Spleen (tissue), 11 donors: ENCODE measurements around the gene MFSD2A. TPM values are rescaled to one million over a fixed set of nuclear protein-coding genes. Genes with fewer than 3 reads are reported as not detected.

Source experiments
- DNase-seq: peaks from one replicate; pipeline ENCODE4 v3.0.0-alpha.2; 2020
- H3K27ac ChIP-seq, 8 donors: fragments of 200-600 bp; sonication (generic) in 7 of 8; 1 replicate in 4 of 8; 2 replicates in 4 of 8; pipeline versions ENCODE4 v1.5.0 to v1.8.0; 2016 to 2021; ENCODE audit warnings: inconsistent platforms in 4 of 8, mild to moderate bottlenecking in 4 of 8, moderate library complexity in 1 of 8
- H3K27me3 ChIP-seq, 7 donors: fragments of 200-600 bp; sonication (generic) in 6 of 7; replicated peaks in 1 of 7; 1 replicate in 4 of 7; 2 replicates in 3 of 7; pipeline versions ENCODE4 v1.5.0 to v1.8.0; 2016 to 2021; ENCODE audit warnings: inconsistent platforms in 3 of 7, mild to moderate bottlenecking in 1 of 7
- H3K36me3 ChIP-seq, 6 donors: fragments of 200-600 bp; sonication (generic) in 5 of 6; 1 replicate in 4 of 6; 2 replicates in 2 of 6; pipeline versions ENCODE4 v1.5.0 to v1.8.0; 2016 to 2021; ENCODE audit warnings: inconsistent platforms in 2 of 6
- H3K4me1 ChIP-seq, 6 donors: fragments of 200-600 bp; sonication (generic) in 5 of 6; 1 replicate in 3 of 6; 2 replicates in 3 of 6; pipeline versions ENCODE4 v1.5.0 to v1.8.0; 2016 to 2021; ENCODE audit warnings: inconsistent platforms in 3 of 6
- H3K4me3 ChIP-seq, 8 donors: fragments of 200-600 bp; sonication (generic) in 7 of 8; 1 replicate in 4 of 8; 2 replicates in 4 of 8; pipeline versions ENCODE4 v1.5.0 to v1.8.0; 2016 to 2021; ENCODE audit warnings: inconsistent platforms in 4 of 8, mild to moderate bottlenecking in 4 of 8, moderate library complexity in 2 of 8
- H3K9me3 ChIP-seq, 8 donors: fragments of 200-600 bp; sonication (generic) in 7 of 8; 1 replicate in 4 of 8; 2 replicates in 4 of 8; pipeline versions ENCODE4 v1.5.0 to v1.8.0; 2016 to 2021; ENCODE audit warnings: inconsistent platforms in 4 of 8
- CTCF ChIP-seq, 11 experiments: fragments of 200-600 bp in 7 of 11; fragments of 450-650 bp in 4 of 11; sonication (generic) in 4 of 11; IDR thresholded peaks in 8 of 11; conservative IDR thresholded peaks in 3 of 11; 1 replicate in 7 of 11; 2 replicates in 4 of 11; pipeline versions ENCODE4 v1.4.0 to v1.8.0; 2016 to 2021; ENCODE audit warnings: antibody characterized with exemption in 11 of 11, inconsistent platforms in 4 of 11, mild to moderate bottlenecking in 1 of 11
- POLR2A ChIP-seq, 3 donors: fragments of 450-650 bp; IDR thresholded peaks; one replicate each; pipeline ENCODE4 v1.5.1; 2017; ENCODE audit warnings: antibody characterized with exemption in 3 of 3, mild to moderate bottlenecking in 1 of 3
- POLR2AphosphoS5 ChIP-seq, 3 donors: sonication (generic); formaldehyde crosslinking; IDR thresholded peaks; one replicate each; pipeline ENCODE4 v1.5.1; 2017; ENCODE audit warnings: antibody characterized with exemption in 3 of 3
- WGBS, 5 donors: extraction: QIAGEN DNeasy Blood & Tissue Kit in 3 of 5; methylation state at CpG; one replicate each; pipeline versions ENCODE4 v1.1.5 to v1.1.7; 2013 to 2018; 5-methylcytosine and 5-hydroxymethylcytosine counted together
- intact Hi-C: fragments of 100-400 bp; cut with DNase I; formaldehyde crosslinking; loops from one replicate; pipeline ENCODE4 v1.15.0; 2023; ENCODE audit warnings: low total_unique reads
- polyA plus RNA-seq, 3 donors: library from polyadenylated mRNA; stranded (reverse); fragments of 200-250 nt; gene quantifications; one replicate each; pipeline ENCODE4 v1.2.1, GENCODE V29; 2013
- total RNA-seq, 7 donors: library from RNA; depleted of rRNA in 3 of 7; stranded (reverse); fragments of >200 nt in 3 of 7; fragmentation: NEBNext Ultra II Directional in 4 of 7; extraction: Animal tissue kit (Norgen Biotek cat#: 25700) in 4 of 7; gene quantifications; one replicate each; pipeline versions ENCODE4 v1.1.0 to v1.2.1, GENCODE V29; 2016 to 2021
- donor health status: healthy with polysubstance abuse.
- donor health status: DM: no; HTN: no; CAD: no; lungs with moderate emphysema.
- donor health status: DM: no; HTN: no; CAD: no.
- donor health status: Bipolar disorder and iron deficiency.
- donor health status: healthy.
- donor health status: DM: no; HTN: no; CAD: no.
- donor health status: DM: yes; HTN: yes; CAD: no.

Gene MFSD2A
- total and polyA plus RNA-seq, 10 donors: 0.88 to 7.1 (median 3.8) TPM

GRCh38 chr1:39933956-39934941 is 20.7 kb upstream of the MFSD2A start:
- H3K27me3 ChIP-seq: no peaks in the 10 kb centered on the region
- intact Hi-C loops: no loop called here
- H3K4me3 ChIP-seq: peak overlapping the region in 1 of 8 donors; percentile 7
- 33 to 67% (median 41%) methylated on average over 12 of the region's 12 CpGs for WGBS, 5 donors
- no peaks in the 10 kb centered on the region for H3K36me3 ChIP-seq
- peak; percentile 78 for DNase-seq
- H3K4me1 ChIP-seq: peaks cover 0 to 47% (median 2%) of the 10 kb centered on the region in 6 donors
- peak in 2 of 3 donors; percentile 57 to 74 for TF ChIP-seq POLR2AphosphoS5 (IDR thresholded peaks at IDR 0.05)
- no peak for TF ChIP-seq POLR2A (IDR thresholded peaks at IDR 0.05)
- no peak for TF ChIP-seq CTCF (IDR thresholded peaks at IDR 0.05 in 8 of 11, conservative IDR thresholded peaks at IDR 0.05 in 3 of 11)
- peak overlapping the region in 7 of 8 donors; percentile 33 to 84 (median 60) for H3K27ac ChIP-seq
- no peaks in the 10 kb centered on the region for H3K9me3 ChIP-seq

GRCh38 chr1:39936724-39937491 is 18.0 kb upstream of the MFSD2A start:
- Histone ChIP-seq H3K27ac (peak overlapping the region in 5 of 8 donors; percentile 39 to 84 (median 76)), H3K4me3 (peak overlapping the region in 1 of 8 donors; percentile 46)
- 10 to 61% (median 35%) methylated on average over 2 of the region's 2 CpGs for WGBS, 5 donors

GRCh38 chr1:39938856-39939255 is 16.1 kb upstream of the MFSD2A start:
- Histone ChIP-seq H3K9me3 (no peaks in the 10 kb centered on the region), H3K4me1 (peaks cover 0 to 52% (median 2%) of the 10 kb centered on the region in 6 donors), H3K27me3 (no peaks in the 10 kb centered on the region), H3K36me3 (no peaks in the 10 kb centered on the region), H3K4me3 (no peak overlapping the region), H3K27ac (no peak overlapping the region)
- TF ChIP-seq POLR2AphosphoS5 (IDR thresholded peaks at IDR 0.05): no peak
- no peak for DNase-seq
- intact Hi-C loops: no loop called here
- 83 to 98% (median 96%) methylated on average over 8 of the region's 8 CpGs for WGBS, 5 donors

More at GRCh38 chr1:39936724-39937491, 18.0 kb upstream of the MFSD2A start:
- intact Hi-C loops: no loop called here
- Histone ChIP-seq H3K36me3 (no peaks in the 10 kb centered on the region), H3K27me3 (no peaks in the 10 kb centered on the region), H3K9me3 (no peaks in the 10 kb centered on the region), H3K4me1 (peaks cover 0 to 62% (median 2%) of the 10 kb centered on the region in 6 donors)
- DNase-seq: no peak
- TF ChIP-seq POLR2A (IDR thresholded peaks at IDR 0.05) (no peak), POLR2AphosphoS5 (IDR thresholded peaks at IDR 0.05) (no peak), CTCF (IDR thresholded peaks at IDR 0.05 in 8 of 11, conservative IDR thresholded peaks at IDR 0.05 in 3 of 11) (peak in 1 of 11 experiments; percentile 28)

GRCh38 chr1:39940253-39940652 is 14.7 kb upstream of the MFSD2A start:
- Histone ChIP-seq H3K36me3 (no peaks in the 10 kb centered on the region), H3K27ac (peak overlapping the region in 2 of 8 donors; percentile 13 to 51), H3K4me3 (no peak overlapping the region), H3K9me3 (no peaks in the 10 kb centered on the region), H3K4me1 (peaks cover 0 to 38% (median 0%) of the 10 kb centered on the region in 6 donors), H3K27me3 (peaks cover 0 to 3% (median 0%) of the 10 kb centered on the region in 7 donors)
- DNase-seq: peak; percentile 77
- 33 to 69% (median 46%) methylated on average over 5 of the region's 5 CpGs for WGBS, 5 donors
- intact Hi-C loops: no loop called here
- TF ChIP-seq CTCF (IDR thresholded peaks at IDR 0.05 in 8 of 11, conservative IDR thresholded peaks at IDR 0.05 in 3 of 11) (no peak), POLR2A (IDR thresholded peaks at IDR 0.05) (no peak), POLR2AphosphoS5 (IDR thresholded peaks at IDR 0.05) (no peak)
